ENCODE measurements around the gene SELENOT.
A peak's percentile ranks its signal among the peaks of the same experiment; 100 is the strongest.

The SELENOT gene, protein sequence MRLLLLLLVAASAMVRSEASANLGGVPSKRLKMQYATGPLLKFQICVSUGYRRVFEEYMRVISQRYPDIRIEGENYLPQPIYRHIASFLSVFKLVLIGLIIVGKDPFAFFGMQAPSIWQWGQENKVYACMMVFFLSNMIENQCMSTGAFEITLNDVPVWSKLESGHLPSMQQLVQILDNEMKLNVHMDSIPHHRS

DNA sequence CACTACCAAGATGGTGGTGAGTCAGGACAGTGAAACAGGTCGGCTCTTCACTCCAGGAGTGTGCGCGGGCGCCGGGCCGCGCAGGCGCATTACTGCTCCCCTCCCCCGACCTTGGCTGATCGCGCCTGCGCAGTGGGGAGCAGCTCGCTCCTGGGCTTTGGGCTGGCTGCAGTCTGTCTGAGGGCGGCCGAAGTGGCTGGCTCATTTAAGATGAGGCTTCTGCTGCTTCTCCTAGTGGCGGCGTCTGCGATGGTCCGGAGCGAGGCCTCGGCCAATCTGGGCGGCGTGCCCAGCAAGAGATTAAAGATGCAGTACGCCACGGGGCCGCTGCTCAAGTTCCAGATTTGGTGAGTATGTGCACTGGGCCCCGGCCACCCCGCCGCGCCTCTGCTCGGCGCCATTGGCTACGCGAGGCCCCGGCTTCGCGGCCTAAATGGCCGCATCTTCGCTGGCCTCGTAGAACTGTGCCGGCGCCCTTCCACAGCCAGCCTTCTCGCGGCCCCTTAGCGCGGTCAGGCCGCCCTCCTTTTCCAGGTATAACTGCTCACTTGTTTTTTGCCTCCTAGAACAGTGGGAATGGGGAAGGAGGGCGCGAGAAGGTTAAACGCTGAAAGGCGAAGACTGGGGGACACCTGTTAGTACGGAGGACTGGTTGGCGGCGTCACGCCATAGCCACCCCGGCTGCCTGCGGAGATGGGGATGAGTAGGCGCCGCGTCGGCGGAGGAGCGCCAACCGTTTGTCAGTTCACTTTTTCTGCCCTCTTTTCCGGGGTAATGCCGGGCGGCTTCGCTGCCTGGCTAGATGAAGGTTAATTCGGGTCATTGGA lies at the start of gene SELENOT:
SELENOT (plus strand) TSS at position 169 of the 827 bp plus-strand sequence; CDS start at position 211, 42 bp downstream.
- Histone ChIP-seq H3K9me3 (ENCODE audit: control insufficient read depth, low read length) (no peaks in the 10 kb centered on the region), H3K27me3 (ENCODE audit: control insufficient read depth, insufficient read depth, low read length) (no peaks in the 10 kb centered on the region), H3K9ac (ENCODE audit: low read length) (peak within 1 kb of the TSS; percentile 98), H3K36me3 (ENCODE audit: control insufficient read depth, insufficient read depth, low read length) (no peaks in the 10 kb centered on the region), H3K4me1 (ENCODE audit: control insufficient read depth, insufficient read depth, low read length) (peaks cover 10% of the 10 kb centered on the region), H3K4me3 (ENCODE audit: low read length) (peak within 1 kb of the TSS; percentile 97)

DNA sequence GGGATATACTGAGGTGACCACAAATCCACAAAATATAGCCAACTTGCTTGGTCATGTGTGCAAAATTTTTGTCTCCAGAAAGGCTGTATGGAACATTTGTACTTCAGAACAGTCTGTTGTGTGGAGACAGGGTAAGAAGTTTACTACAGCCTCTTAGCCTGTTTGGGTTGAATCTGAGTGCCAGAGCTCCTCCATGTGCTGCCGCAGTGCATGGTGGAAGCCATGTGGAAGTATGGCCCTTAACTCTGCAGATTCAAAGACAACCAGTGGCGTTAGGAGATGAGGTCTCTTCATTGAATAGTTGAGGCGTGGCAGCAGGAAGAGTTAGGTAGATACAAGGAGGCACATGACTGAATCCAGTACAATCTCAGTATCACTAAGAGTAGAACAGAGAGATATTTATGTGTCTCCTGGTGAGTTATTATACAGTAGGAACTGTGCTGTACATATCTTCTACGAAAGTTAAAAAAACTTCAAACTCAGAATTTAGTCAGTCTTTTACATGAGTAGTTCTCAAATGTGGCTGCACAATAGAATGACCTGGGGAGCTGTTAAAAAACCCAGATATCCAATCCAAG lies 47.2 kb upstream of the SELENOT start:
- H3K36me3 ChIP-seq (ENCODE audit: control insufficient read depth, insufficient read depth, low read length): no peaks in the 10 kb centered on the region
- H3K4me1 ChIP-seq (ENCODE audit: control insufficient read depth, insufficient read depth, low read length): no peaks in the 10 kb centered on the region
- H3K9me3 ChIP-seq (ENCODE audit: control insufficient read depth, low read length): no peaks in the 10 kb centered on the region
- no peaks in the 10 kb centered on the region for H3K27me3 ChIP-seq (ENCODE audit: control insufficient read depth, insufficient read depth, low read length)
- H3K9ac ChIP-seq (ENCODE audit: low read length): no peak overlapping the region
- H3K4me3 ChIP-seq (ENCODE audit: low read length): no peak overlapping the region

DNA sequence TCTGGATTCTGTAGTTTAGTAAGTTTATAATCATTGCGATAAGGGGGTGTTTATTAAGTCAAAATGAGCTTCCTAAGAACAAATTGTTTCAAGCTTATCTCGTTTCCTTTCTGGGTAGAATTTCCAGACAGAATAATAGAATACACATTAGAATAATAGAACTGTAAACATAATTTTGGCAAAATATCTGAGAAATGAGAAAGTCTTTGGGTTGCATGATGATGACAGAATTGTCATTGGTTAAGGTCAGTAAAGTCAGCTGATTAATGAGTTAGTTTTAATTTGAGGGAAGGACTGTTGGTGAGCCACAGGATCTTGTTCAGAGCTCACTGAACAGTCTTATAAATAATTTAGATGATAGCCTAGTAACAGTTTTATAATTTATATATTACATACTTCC lies 46.3 kb upstream of the SELENOT start:
- no peaks in the 10 kb centered on the region for H3K27me3 ChIP-seq (ENCODE audit: control insufficient read depth, insufficient read depth, low read length)
- H3K9ac ChIP-seq (ENCODE audit: low read length): no peak overlapping the region
- H3K4me1 ChIP-seq (ENCODE audit: control insufficient read depth, insufficient read depth, low read length): no peaks in the 10 kb centered on the region
- H3K9me3 ChIP-seq (ENCODE audit: control insufficient read depth, low read length): no peaks in the 10 kb centered on the region
- no peaks in the 10 kb centered on the region for H3K36me3 ChIP-seq (ENCODE audit: control insufficient read depth, insufficient read depth, low read length)
- H3K4me3 ChIP-seq (ENCODE audit: low read length): no peak overlapping the region

DNA sequence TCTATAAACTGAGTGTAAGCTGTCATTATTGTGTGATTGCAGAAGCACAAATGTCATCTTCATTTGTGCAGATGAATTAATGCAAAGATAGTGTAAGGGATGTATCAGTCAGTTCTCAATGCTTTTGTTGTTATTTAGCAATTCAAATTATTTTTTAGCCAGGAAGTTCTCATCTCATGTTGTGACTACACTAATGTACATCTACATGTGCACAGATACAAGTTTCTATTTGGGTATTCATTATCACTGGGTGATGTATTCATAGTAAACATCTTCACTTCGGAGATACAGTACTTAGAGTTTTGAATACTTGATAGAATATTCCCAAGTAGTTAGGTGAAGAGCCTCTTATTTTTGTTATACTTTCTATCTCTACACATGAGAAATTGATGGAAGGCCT lies 45.4 kb upstream of the SELENOT start:
- Histone ChIP-seq H3K9ac (ENCODE audit: low read length) (no peak overlapping the region), H3K9me3 (ENCODE audit: control insufficient read depth, low read length) (no peaks in the 10 kb centered on the region), H3K4me3 (ENCODE audit: low read length) (no peak overlapping the region), H3K36me3 (ENCODE audit: control insufficient read depth, insufficient read depth, low read length) (no peaks in the 10 kb centered on the region), H3K27me3 (ENCODE audit: control insufficient read depth, insufficient read depth, low read length) (no peaks in the 10 kb centered on the region), H3K4me1 (ENCODE audit: control insufficient read depth, insufficient read depth, low read length) (no peaks in the 10 kb centered on the region)

DNA sequence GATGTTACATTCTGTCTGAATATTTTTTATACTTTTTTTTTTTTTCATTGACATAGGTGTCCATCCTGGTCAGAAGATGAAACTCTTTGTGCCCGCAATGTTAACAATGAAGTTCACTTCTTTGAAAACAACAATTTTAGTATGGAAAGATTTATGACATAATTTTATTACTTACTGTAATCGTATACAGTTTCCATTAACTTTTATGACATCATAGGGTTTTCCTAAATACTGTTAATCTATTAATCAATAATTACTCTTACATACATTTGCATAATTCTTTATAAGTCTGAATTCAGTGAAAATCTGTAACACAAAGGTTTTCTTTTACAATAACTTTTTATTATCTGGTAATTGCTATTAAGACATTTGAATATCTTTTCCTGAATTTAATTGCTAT lies 38.9 kb upstream of the SELENOT start:
- no peak overlapping the region for H3K4me3 ChIP-seq (ENCODE audit: low read length)
- no peaks in the 10 kb centered on the region for H3K4me1 ChIP-seq (ENCODE audit: control insufficient read depth, insufficient read depth, low read length)
- H3K36me3 ChIP-seq (ENCODE audit: control insufficient read depth, insufficient read depth, low read length): peaks cover 4% of the 10 kb centered on the region
- H3K9me3 ChIP-seq (ENCODE audit: control insufficient read depth, low read length): no peaks in the 10 kb centered on the region
- H3K27me3 ChIP-seq (ENCODE audit: control insufficient read depth, insufficient read depth, low read length): no peaks in the 10 kb centered on the region
- no peak overlapping the region for H3K9ac ChIP-seq (ENCODE audit: low read length)

DNA sequence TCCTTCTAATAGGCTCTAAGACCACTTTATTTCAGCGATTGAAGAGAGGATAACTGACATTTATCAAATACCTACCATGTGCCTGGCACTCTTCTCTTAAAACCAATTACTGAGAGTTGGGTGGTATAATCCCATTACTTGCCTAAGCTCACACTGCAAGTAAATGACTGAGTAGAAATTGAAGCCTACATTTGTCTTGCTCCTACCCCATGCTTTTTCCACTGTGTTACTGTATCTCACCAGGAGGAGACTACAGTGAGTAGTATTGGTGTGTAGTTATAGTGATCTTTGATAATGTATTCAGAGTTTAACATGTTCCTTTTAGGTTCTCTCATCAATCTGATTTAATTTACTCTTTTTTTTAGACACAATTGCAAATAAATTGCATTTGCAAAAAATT lies 35.8 kb upstream of the SELENOT start:
- H3K4me3 ChIP-seq (ENCODE audit: low read length): no peak overlapping the region
- no peaks in the 10 kb centered on the region for H3K9me3 ChIP-seq (ENCODE audit: control insufficient read depth, low read length)
- no peaks in the 10 kb centered on the region for H3K4me1 ChIP-seq (ENCODE audit: control insufficient read depth, insufficient read depth, low read length)
- no peaks in the 10 kb centered on the region for H3K27me3 ChIP-seq (ENCODE audit: control insufficient read depth, insufficient read depth, low read length)
- no peak overlapping the region for H3K9ac ChIP-seq (ENCODE audit: low read length)
- H3K36me3 ChIP-seq (ENCODE audit: control insufficient read depth, insufficient read depth, low read length): peaks cover 4% of the 10 kb centered on the region

DNA sequence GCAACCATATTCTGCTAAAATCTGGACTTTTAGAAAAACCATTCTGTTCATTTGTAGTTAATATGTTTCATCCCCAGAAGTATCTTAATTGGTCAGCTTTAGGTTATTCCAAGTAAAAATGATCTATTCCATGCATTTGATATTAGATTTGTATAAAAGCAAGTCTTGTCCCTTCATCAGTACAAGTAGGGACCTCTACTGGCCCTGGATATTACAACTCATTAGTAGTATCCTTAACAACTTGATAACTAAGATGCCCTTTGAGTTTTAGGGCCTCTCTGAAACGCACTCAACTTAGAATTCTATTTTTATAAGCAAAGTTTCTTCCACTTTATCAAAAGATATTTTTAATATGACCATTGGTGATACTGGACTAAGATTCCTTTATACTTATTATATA lies 25.3 kb upstream of the SELENOT start:
- H3K27me3 ChIP-seq (ENCODE audit: control insufficient read depth, insufficient read depth, low read length): no peaks in the 10 kb centered on the region
- H3K4me3 ChIP-seq (ENCODE audit: low read length): no peak overlapping the region
- no peaks in the 10 kb centered on the region for H3K36me3 ChIP-seq (ENCODE audit: control insufficient read depth, insufficient read depth, low read length)
- H3K9me3 ChIP-seq (ENCODE audit: control insufficient read depth, low read length): no peaks in the 10 kb centered on the region
- H3K9ac ChIP-seq (ENCODE audit: low read length): no peak overlapping the region
- peaks cover 5% of the 10 kb centered on the region for H3K4me1 ChIP-seq (ENCODE audit: control insufficient read depth, insufficient read depth, low read length)

DNA sequence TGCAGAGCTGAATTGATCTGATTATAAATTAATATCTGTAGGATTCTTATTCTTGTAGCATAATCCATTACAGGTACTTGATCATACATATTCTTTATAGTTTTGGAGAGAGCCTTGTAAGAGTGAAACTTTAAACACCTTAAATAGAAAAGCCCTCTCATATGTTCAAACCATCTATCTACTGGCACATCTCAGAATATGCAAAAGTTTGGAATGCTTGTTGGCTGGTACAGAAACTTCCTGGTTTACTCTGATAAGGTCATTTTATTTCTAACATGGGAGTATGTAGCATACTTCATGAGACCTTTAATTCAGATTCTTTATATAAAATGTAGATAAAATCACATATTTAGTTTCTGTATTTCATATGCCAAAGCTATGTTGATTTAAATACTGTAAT lies 21.9 kb upstream of the SELENOT start:
- no peak overlapping the region for H3K9ac ChIP-seq (ENCODE audit: low read length)
- no peak overlapping the region for H3K4me3 ChIP-seq (ENCODE audit: low read length)
- no peaks in the 10 kb centered on the region for H3K9me3 ChIP-seq (ENCODE audit: control insufficient read depth, low read length)
- H3K27me3 ChIP-seq (ENCODE audit: control insufficient read depth, insufficient read depth, low read length): no peaks in the 10 kb centered on the region
- H3K4me1 ChIP-seq (ENCODE audit: control insufficient read depth, insufficient read depth, low read length): peaks cover 5% of the 10 kb centered on the region
- H3K36me3 ChIP-seq (ENCODE audit: control insufficient read depth, insufficient read depth, low read length): no peaks in the 10 kb centered on the region

DNA sequence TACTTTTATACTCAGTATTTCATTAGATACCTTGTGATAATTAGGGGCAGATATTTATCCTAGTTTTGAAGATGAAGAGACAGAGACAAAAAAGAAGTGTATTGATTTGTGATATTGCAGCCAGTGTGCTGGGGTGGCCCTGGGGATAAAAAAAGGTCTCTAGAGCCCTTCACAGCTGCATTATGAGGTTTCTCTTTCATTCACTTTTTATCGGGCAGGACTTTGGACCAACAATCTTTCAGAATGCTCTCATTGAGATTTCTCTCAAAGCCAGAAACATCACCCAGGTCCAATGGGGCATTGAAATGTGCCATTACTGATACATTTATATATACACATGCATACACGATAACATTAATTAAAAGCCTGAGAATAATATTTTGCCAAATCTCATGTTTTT lies 20.5 kb upstream of the SELENOT start:
- no peaks in the 10 kb centered on the region for H3K36me3 ChIP-seq (ENCODE audit: control insufficient read depth, insufficient read depth, low read length)
- H3K9me3 ChIP-seq (ENCODE audit: control insufficient read depth, low read length): no peaks in the 10 kb centered on the region
- peaks cover 5% of the 10 kb centered on the region for H3K4me1 ChIP-seq (ENCODE audit: control insufficient read depth, insufficient read depth, low read length)
- no peak overlapping the region for H3K9ac ChIP-seq (ENCODE audit: low read length)
- no peaks in the 10 kb centered on the region for H3K27me3 ChIP-seq (ENCODE audit: control insufficient read depth, insufficient read depth, low read length)
- H3K4me3 ChIP-seq (ENCODE audit: low read length): no peak overlapping the region

DNA sequence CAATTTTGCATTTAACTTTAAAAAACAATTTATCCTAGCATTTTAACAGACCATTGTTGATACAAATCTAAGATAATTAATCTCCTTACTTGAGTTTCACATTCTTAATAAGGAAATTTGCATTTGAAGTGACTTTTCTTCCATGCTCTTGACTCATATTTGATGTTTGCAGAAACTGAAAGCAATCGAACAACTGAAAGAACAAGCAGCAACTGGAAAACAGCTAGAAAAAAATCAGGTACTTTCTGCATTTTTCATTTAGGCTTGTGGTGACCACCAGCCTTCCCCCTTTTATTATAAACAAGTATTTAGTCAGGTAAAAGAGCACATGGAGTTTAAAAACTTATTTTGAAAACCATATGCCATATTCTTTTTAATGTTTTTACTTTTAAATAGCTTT lies 20.1 kb upstream of the SELENOT start:
- H3K4me3 ChIP-seq (ENCODE audit: low read length): no peak overlapping the region
- no peaks in the 10 kb centered on the region for H3K9me3 ChIP-seq (ENCODE audit: control insufficient read depth, low read length)
- H3K36me3 ChIP-seq (ENCODE audit: control insufficient read depth, insufficient read depth, low read length): no peaks in the 10 kb centered on the region
- no peaks in the 10 kb centered on the region for H3K27me3 ChIP-seq (ENCODE audit: control insufficient read depth, insufficient read depth, low read length)
- H3K9ac ChIP-seq (ENCODE audit: low read length): no peak overlapping the region
- peaks cover 5% of the 10 kb centered on the region for H3K4me1 ChIP-seq (ENCODE audit: control insufficient read depth, insufficient read depth, low read length)

DNA sequence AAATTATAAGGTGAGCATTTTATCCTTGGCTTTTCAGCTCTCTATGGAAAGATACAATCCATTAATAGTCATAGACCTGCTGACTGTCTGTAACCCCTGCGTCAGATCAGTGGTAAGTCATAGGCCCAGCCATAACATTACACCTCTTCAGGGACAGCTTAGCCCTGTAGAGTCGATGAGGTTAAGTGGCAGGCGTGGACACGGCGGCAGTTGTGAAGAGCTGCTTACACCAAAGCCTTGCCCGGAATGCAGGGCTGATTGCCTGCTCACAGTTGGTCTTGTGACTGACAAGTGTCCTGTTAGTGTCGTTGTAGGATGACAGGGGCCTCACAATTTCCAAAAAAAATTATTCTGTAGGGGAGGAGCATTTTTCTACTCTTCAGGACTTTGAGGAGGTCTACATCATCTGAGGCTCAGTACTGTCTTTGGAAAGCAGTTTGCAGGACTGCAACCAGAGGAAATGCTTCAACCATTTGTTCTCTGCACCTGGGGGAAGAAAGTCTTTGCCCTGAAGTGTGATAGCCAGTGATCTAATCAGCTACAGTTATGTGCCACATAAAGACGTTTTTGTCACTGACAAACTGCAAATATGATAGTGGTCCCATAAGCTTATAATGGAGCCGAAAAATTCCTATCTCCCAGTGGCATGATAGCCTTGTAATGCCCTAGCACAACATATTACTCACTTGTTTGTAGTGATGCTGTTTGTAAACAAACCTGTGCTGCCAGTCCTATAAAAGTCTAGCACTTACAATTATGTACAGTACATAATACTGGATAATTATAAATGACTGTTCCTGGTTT lies 14.9 kb upstream of the SELENOT start:
- H3K36me3 ChIP-seq (ENCODE audit: control insufficient read depth, insufficient read depth, low read length): no peaks in the 10 kb centered on the region
- H3K9ac ChIP-seq (ENCODE audit: low read length): no peak overlapping the region
- no peak overlapping the region for H3K4me3 ChIP-seq (ENCODE audit: low read length)
- H3K27me3 ChIP-seq (ENCODE audit: control insufficient read depth, insufficient read depth, low read length): no peaks in the 10 kb centered on the region
- no peaks in the 10 kb centered on the region for H3K9me3 ChIP-seq (ENCODE audit: control insufficient read depth, low read length)
- peaks cover 7% of the 10 kb centered on the region for H3K4me1 ChIP-seq (ENCODE audit: control insufficient read depth, insufficient read depth, low read length)

DNA sequence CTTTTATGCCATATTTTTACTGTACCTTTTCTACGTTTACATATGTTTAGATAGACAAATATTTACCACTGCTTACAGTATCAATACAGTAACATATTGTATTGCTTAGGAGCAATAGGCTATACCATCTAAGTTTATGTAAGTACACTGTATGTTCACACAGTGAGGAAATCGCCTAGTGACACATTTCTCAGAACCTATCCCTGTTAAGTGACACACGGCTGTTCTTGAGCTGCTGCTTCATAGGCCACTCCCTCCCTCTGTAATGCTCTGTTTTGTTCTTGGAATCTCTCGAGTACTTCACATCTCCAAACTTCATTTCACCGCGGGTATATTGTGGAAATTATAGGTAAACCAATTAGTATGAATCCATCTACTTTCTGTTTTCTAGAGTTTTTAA lies 13.4 kb upstream of the SELENOT start:
- no peaks in the 10 kb centered on the region for H3K36me3 ChIP-seq (ENCODE audit: control insufficient read depth, insufficient read depth, low read length)
- H3K9me3 ChIP-seq (ENCODE audit: control insufficient read depth, low read length): no peaks in the 10 kb centered on the region
- H3K9ac ChIP-seq (ENCODE audit: low read length): no peak overlapping the region
- H3K4me3 ChIP-seq (ENCODE audit: low read length): no peak overlapping the region
- H3K27me3 ChIP-seq (ENCODE audit: control insufficient read depth, insufficient read depth, low read length): no peaks in the 10 kb centered on the region
- peaks cover 7% of the 10 kb centered on the region for H3K4me1 ChIP-seq (ENCODE audit: control insufficient read depth, insufficient read depth, low read length)
